SK-N-SH (cell line): ENCODE results near the gene ZFYVE9. TPM values are rescaled to one million over a fixed set of nuclear protein-coding genes. Genes with fewer than 3 reads are reported as not detected.
A peak's percentile ranks its signal among the peaks of the same experiment; 100 is the strongest.
"Not testable (repeated sequence)": the region's sequence is repeated elsewhere in the genome, so short reads cannot be mapped to it uniquely, and the experiment has no call there.

Source experiments
- CTCF ChIA-PET: fragments of 300-600, 350-600 bp; formaldehyde crosslinking; extraction: SDS; loops from one replicate; lab custom pipeline; 2021; lab: Yijun Ruan, JAX
- POLR2A ChIA-PET: fragments of 350-600 bp; sonication (Branson Sonifier 250); formaldehyde crosslinking; extraction: SDS; loops from one replicate; lab custom pipeline; 2020; ENCODE audit warnings: antibody characterized with exemption, inconsistent platforms; lab: Yijun Ruan, JAX
- DNase-seq: peaks from one replicate; pipeline ENCODE4 v3.0.0; 2012
- H2AFZ ChIP-seq: fragments of 200-600 bp; sonication (generic); 2 replicates; pipeline ENCODE4 v1.8.1; 2016; ENCODE audit warnings: antibody characterized with exemption, mild to moderate bottlenecking, low read depth
- H3F3A ChIP-seq: fragments of 200-600 bp; sonication (generic); replicated peaks from 2 replicates; pipeline ENCODE3; 2016; ENCODE audit warnings: antibody characterized with exemption, mild to moderate bottlenecking; ENCODE audit not compliant: insufficient read depth
- H3K27ac ChIP-seq, 2 experiments: fragments of 200-500 bp in 1 of 2; fragments of 200-600 bp in 1 of 2; sonication (Bioruptor generic) in 1 of 2; sonication (generic), shearing (Covaris generic) in 1 of 2; 2 replicates each; pipeline versions ENCODE4 v1.5.1 to v1.6.1; 2014 to 2016; ENCODE audit warnings: low read depth in 2 of 2, inconsistent platforms in 1 of 2, low read length in 1 of 2, mild to moderate bottlenecking in 1 of 2, mixed read lengths in 1 of 2
- H3K27me3 ChIP-seq: fragments of 200-600 bp; sonication (generic), shearing (Covaris generic); 2 replicates; pipeline ENCODE4 v1.6.1; 2016; ENCODE audit warnings: mixed run types; ENCODE audit not compliant: insufficient read depth
- H3K36me3 ChIP-seq, 2 experiments: fragments of 200-500 bp in 1 of 2; fragments of 200-600 bp in 1 of 2; sonication (Bioruptor generic) in 1 of 2; sonication (generic) in 1 of 2; replicated peaks in 1 of 2; 2 replicates each; pipeline versions ENCODE3 to v1.5.1; 2014 to 2016; ENCODE audit warnings: low read length in 1 of 2, mild to moderate bottlenecking in 1 of 2; ENCODE audit not compliant: insufficient read depth in 2 of 2, control insufficient read depth in 1 of 2
- H3K4me1 ChIP-seq, 2 experiments: fragments of 200-500 bp in 1 of 2; fragments of 200-600 bp in 1 of 2; sonication (Bioruptor generic) in 1 of 2; sonication (generic), shearing (Covaris generic) in 1 of 2; 2 replicates each; pipeline versions ENCODE4 v1.5.1 to v1.6.1; 2014 to 2016; ENCODE audit warnings: low read depth in 1 of 2, low read length in 1 of 2, mixed run types in 1 of 2; ENCODE audit not compliant: insufficient read depth in 2 of 2, control insufficient read depth in 1 of 2
- H3K4me2 ChIP-seq: fragments of 200-600 bp; sonication (generic), shearing (Covaris generic); 2 replicates; pipeline ENCODE4 v1.6.1; 2017; ENCODE audit warnings: mixed run types
- H3K4me3 ChIP-seq, 2 experiments: fragments of 200-500 bp in 1 of 2; fragments of 200-600 bp in 1 of 2; sonication (Bioruptor generic) in 1 of 2; sonication (generic), shearing (Covaris generic) in 1 of 2; 2 replicates each; pipeline versions ENCODE4 v1.5.1 to v1.8.1; 2014 to 2016; ENCODE audit warnings: low read depth in 2 of 2, inconsistent platforms in 1 of 2, low read length in 1 of 2, mild to moderate bottlenecking in 1 of 2, mixed read lengths in 1 of 2, moderate library complexity in 1 of 2
- H3K79me2 ChIP-seq: fragments of 200-600 bp; sonication (generic); 2 replicates; pipeline ENCODE4 v1.8.1; 2017; ENCODE audit warnings: mild to moderate bottlenecking; ENCODE audit not compliant: insufficient read depth
- H3K9ac ChIP-seq: fragments of 200-600 bp; sonication (generic); 2 replicates; pipeline ENCODE4 v1.6.1; 2017; ENCODE audit warnings: mixed run types
- H3K9me2 ChIP-seq: fragments of 200-600 bp; sonication (generic); 2 replicates; pipeline ENCODE4 v1.6.1; 2017; ENCODE audit warnings: mixed run types
- H3K9me3 ChIP-seq: fragments of 200-600 bp; sonication (generic); 2 replicates; pipeline ENCODE4 v1.6.1; 2017; ENCODE audit warnings: mixed run types, mild to moderate bottlenecking, moderate library complexity
- H4K20me1 ChIP-seq: fragments of 200-600 bp; sonication (generic); 2 replicates; pipeline ENCODE4 v1.6.1; 2017; ENCODE audit warnings: mild to moderate bottlenecking, mixed run types; ENCODE audit not compliant: insufficient read depth
- CHD2 ChIP-seq: fragments of 150-350 bp; IDR thresholded peaks from 2 replicates; pipeline ENCODE4 v1.6.1; 2018; ENCODE audit warnings: low read length; ENCODE audit not compliant: partially characterized antibody
- FOXM1 ChIP-seq: IDR thresholded peaks from 2 replicates; pipeline ENCODE4 v1.4.0; 2012; ENCODE audit warnings: low read depth, mild to moderate bottlenecking
- GABPA ChIP-seq: IDR thresholded peaks from 2 replicates; pipeline ENCODE4 v1.4.0; 2012; ENCODE audit warnings: low read depth, mild to moderate bottlenecking
- GATA2 ChIP-seq: sonication (generic); formaldehyde crosslinking; IDR thresholded peaks from 2 replicates; pipeline ENCODE4 v1.5.0; 2020; ENCODE audit warnings: mild to moderate bottlenecking, missing genetic modification reagents
- NFIC ChIP-seq: IDR thresholded peaks from 2 replicates; pipeline ENCODE4 v1.4.0; 2012; ENCODE audit warnings: borderline replicate concordance
- RCOR1 ChIP-seq: fragments of 150-350 bp; IDR thresholded peaks from 2 replicates; pipeline ENCODE4 v1.6.1; 2017; ENCODE audit warnings: antibody characterized with exemption, low read length
- RFX5 ChIP-seq: IDR thresholded peaks from 2 replicates; pipeline ENCODE4 v1.6.1; 2012; ENCODE audit warnings: mild to moderate bottlenecking, improper control_type of control experiment, low read length
- RXRA ChIP-seq: IDR thresholded peaks from 2 replicates; pipeline ENCODE4 v1.4.0; 2012; ENCODE audit warnings: low read depth, mild to moderate bottlenecking, borderline replicate concordance
- TAF1 ChIP-seq: IDR thresholded peaks from 2 replicates; pipeline ENCODE4 v1.6.1; 2012; ENCODE audit warnings: low read depth, mild to moderate bottlenecking, low read length, moderate library complexity, borderline replicate concordance
- TEAD4 ChIP-seq: IDR thresholded peaks from 2 replicates; pipeline ENCODE4 v1.4.0; 2012; ENCODE audit warnings: mild to moderate bottlenecking, borderline replicate concordance; ENCODE audit not compliant: insufficient read depth
- YY1 ChIP-seq: IDR thresholded peaks from 2 replicates; pipeline ENCODE4 v1.4.0; 2012; ENCODE audit warnings: low read depth, mild to moderate bottlenecking
- WGBS: methylation state at CpG from one replicate; pipeline ENCODE4 v1.1.6; 2017; ENCODE audit warnings: low lambda C conversion rate; 5-methylcytosine and 5-hydroxymethylcytosine counted together
- polyA plus RNA-seq, 3 experiments: library from polyadenylated mRNA; depleted of rRNA; stranded (reverse); fragments of >200 nt; gene quantifications; 2 replicates each; pipeline ENCODE4 v1.2.3, GENCODE V29; 2012
- TF ChIP-seq, protein P1 (sequence below): IDR thresholded peaks from 2 replicates; pipeline ENCODE4 v1.4.0; 2012; ENCODE audit warnings: low read depth, borderline replicate concordance
- TF ChIP-seq, protein P2 (sequence below): IDR thresholded peaks from 2 replicates; pipeline ENCODE4; 2012
- TF ChIP-seq, protein P3 (sequence below): IDR thresholded peaks from 2 replicates; pipeline ENCODE4 v1.4.0; 2012; ENCODE audit warnings: low read depth, borderline replicate concordance

Gene ZFYVE9
- polyA plus RNA-seq, 1 of the 3 experiments (the other 2 are of a cell fraction): 4.1 TPM

DNA sequence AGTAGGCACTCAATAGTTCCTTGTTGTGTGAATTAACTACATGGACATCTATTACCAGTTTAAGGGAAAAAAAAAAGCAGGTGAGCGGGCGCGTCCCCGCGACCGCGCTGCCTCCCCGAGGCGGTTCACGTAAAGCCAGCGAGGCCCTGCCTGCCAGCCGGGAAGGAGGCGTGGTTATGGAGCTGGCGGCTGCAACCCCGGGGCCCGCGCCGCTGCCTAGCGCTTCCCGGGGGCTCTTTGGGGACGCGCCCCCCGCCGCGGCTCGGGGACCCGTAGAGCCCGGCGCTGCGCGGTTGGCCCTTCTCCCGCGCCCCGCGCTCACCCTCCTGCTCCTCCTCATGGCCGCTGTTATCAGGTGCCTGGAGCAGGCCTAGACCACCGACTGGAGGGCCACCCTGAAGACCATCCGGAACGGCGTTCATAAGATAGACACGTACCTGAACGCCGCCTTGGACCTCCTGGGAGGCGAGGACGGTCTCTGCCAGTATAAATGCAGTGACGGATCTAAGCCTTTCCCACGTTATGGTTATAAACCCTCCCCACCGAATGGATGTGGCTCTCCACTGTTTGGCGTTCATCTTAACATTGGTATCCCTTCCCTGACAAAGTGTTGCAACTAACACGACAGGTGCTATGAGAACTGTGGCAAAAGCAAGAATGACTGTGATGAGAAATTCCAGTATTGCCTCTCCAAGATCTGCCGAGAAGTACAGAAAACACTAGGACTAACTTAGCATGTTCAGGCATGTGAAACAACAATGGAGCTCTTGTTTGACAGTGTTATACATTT, 226.7 kb downstream of the ZFYVE9 start:
- Histone ChIP-seq H3F3A (peaks cover 24% of the 10 kb centered on the region), H3K9me3 (no peaks in the 10 kb centered on the region), H3K9me2 (no peaks in the 10 kb centered on the region), H2AFZ (peak overlapping the region; percentile 64; the same call in 1 of the 2 replicates), H3K4me3 (peak overlapping the region in 1 of 2 experiments; percentile 36; a peak in 2 of 4 replicates), H4K20me1 (peaks cover 7% of the 10 kb centered on the region; the same call in 1 of the 2 replicates), H3K79me2 (peaks cover 20% of the 10 kb centered on the region), H3K27ac (no peak overlapping the region), H3K9ac (no peak overlapping the region), H3K4me1 (peaks cover 0 to 13% of the 10 kb centered on the region in 2 experiments; a peak in 3 of 4 replicates), H3K36me3 (peaks cover 7 to 9% of the 10 kb centered on the region in 2 experiments), H3K27me3 (no peaks in the 10 kb centered on the region), H3K4me2 (0 out of 2 replicates have a peak overlapping the region, but pooled peaks have one; percentile 38)
- no peak for TF ChIP-seq CHD2
- TF ChIP-seq GABPA: no peak
- no peak for TF ChIP-seq RCOR1
- TF ChIP-seq FOXM1: no peak
- TF ChIP-seq, protein P1, sequence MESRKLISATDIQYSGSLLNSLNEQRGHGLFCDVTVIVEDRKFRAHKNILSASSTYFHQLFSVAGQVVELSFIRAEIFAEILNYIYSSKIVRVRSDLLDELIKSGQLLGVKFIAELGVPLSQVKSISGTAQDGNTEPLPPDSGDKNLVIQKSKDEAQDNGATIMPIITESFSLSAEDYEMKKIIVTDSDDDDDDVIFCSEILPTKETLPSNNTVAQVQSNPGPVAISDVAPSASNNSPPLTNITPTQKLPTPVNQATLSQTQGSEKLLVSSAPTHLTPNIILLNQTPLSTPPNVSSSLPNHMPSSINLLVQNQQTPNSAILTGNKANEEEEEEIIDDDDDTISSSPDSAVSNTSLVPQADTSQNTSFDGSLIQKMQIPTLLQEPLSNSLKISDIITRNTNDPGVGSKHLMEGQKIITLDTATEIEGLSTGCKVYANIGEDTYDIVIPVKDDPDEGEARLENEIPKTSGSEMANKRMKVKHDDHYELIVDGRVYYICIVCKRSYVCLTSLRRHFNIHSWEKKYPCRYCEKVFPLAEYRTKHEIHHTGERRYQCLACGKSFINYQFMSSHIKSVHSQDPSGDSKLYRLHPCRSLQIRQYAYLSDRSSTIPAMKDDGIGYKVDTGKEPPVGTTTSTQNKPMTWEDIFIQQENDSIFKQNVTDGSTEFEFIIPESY: no peak
- ChIA-PET POLR2A (interaction anchor here (0.6 to 1.6 kb wide), 4 partner anchors 13 to 184 kb away, joined by 3 to 5 read pairs (median 4); no protein-coding TSS in a partner anchor), CTCF (interaction anchor here (0.6 to 1.4 kb wide), 6 partner anchors 18 to 468 kb away, joined by 3 to 5 read pairs (median 4); no protein-coding TSS in a partner anchor)
- WGBS: 33% methylated on average over 33 of the region's 51 CpGs
- DNase-seq: peak; percentile 79

DNA sequence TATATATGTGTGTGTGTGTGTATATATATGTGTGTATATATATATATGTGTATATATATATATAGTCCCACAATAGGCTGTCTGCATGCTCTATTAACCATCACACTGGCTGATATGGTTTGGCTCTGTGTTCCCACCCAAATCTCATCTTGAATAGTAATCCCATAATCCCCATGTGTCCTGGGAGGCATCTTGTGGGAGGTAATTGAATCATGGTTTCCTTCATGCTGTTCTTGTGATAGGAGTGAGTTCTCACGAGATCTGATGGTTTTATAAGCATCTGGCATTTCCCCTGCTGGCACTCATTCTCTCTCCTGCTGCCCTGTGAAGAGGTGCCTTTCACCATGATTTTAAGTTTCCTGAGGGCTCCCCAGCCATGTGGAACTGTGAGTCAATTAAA, 228.0 kb downstream of the ZFYVE9 start:
- H3K9me3 ChIP-seq, H4K20me1 ChIP-seq, DNase-seq, H3K27ac ChIP-seq, H3K9me2 ChIP-seq, H2AFZ ChIP-seq, H3K4me1 ChIP-seq, H3K4me2 ChIP-seq, H3K4me3 ChIP-seq, H3K9ac ChIP-seq, H3K79me2 ChIP-seq, H3K27me3 ChIP-seq, POLR2A ChIA-PET: not testable (repeated sequence)
- H3K36me3 ChIP-seq: peaks cover 5 to 14% of the 10 kb centered on the region in 2 experiments
- CTCF ChIA-PET: interaction anchor here (0.8 kb wide), 1 partner anchor 21 kb away, joined by 3 read pairs; no protein-coding TSS in a partner anchor
- H3F3A ChIP-seq: peaks cover 24% of the 10 kb centered on the region
- 54% methylated on average over 1 of the region's 1 CpG for WGBS

DNA sequence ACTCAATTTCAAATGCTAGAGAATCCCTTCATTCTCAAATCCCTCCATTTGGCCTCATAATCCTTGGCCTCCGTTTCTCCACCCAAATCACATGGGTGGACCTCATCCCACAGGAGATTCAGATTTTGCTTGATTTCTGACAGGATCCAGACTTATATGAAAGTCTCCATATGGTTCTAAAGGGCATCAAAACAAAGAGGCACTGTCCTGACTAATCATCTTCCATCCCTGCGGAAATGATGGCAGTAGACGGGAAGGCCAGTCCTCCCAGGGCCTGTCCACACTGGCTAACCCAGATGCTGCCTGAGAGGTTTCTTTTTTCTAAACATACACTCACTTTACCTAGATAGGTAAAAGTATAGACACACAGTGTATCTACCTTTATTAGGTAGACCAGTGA, 243.5 kb downstream of the ZFYVE9 start:
- ChIA-PET POLR2A (no interaction called here), CTCF (no interaction called here)
- Histone ChIP-seq H3K79me2 (peaks cover 3% of the 10 kb centered on the region; the same call in 1 of the 2 replicates), H3K9ac (no peak overlapping the region), H3K27me3 (no peaks in the 10 kb centered on the region), H3K9me2 (no peaks in the 10 kb centered on the region), H3K4me2 (no peak overlapping the region), H3K27ac (no peak overlapping the region), H4K20me1 (no peaks in the 10 kb centered on the region), H3K4me1 (no peaks in the 10 kb centered on the region), H2AFZ (no peak overlapping the region), H3K36me3 (peaks cover 8 to 40% of the 10 kb centered on the region in 2 experiments), H3K9me3 (no peaks in the 10 kb centered on the region), H3K4me3 (no peak overlapping the region), H3F3A (no peaks in the 10 kb centered on the region)
- no peak for DNase-seq
- WGBS: 98% methylated on average over 3 of the region's 3 CpGs
- TF ChIP-seq, protein P1: no peak
- TF ChIP-seq, protein P2, sequence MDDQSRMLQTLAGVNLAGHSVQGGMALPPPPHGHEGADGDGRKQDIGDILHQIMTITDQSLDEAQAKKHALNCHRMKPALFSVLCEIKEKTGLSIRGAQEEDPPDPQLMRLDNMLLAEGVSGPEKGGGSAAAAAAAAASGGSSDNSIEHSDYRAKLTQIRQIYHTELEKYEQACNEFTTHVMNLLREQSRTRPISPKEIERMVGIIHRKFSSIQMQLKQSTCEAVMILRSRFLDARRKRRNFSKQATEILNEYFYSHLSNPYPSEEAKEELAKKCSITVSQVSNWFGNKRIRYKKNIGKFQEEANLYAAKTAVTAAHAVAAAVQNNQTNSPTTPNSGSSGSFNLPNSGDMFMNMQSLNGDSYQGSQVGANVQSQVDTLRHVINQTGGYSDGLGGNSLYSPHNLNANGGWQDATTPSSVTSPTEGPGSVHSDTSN: no peak
- TF ChIP-seq RFX5 (no peak), NFIC (no peak), YY1 (no peak), TAF1 (no peak), GATA2 (CRISPR knock-in tag) (no peak), RXRA (no peak), TEAD4 (no peak)
- TF ChIP-seq, protein P3, sequence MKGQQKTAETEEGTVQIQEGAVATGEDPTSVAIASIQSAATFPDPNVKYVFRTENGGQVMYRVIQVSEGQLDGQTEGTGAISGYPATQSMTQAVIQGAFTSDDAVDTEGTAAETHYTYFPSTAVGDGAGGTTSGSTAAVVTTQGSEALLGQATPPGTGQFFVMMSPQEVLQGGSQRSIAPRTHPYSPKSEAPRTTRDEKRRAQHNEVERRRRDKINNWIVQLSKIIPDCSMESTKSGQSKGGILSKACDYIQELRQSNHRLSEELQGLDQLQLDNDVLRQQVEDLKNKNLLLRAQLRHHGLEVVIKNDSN: no peak
